Skin epidermis (tissue), 12 donors: ENCODE measurements around the gene INTS13.
A peak's percentile ranks its signal among the peaks of the same experiment; 100 is the strongest.
"Not testable (repeated sequence)": the region's sequence is repeated elsewhere in the genome, so short reads cannot be mapped to it uniquely, and the experiment has no call there.

Experiments
- H3K27ac ChIP-seq, 21 experiments: fragments of 200-600 bp; sonication (generic) in 11 of 21; one replicate each; pipeline ENCODE4 v1.5.0; 2020; ENCODE audit warnings: mild to moderate bottlenecking in 3 of 21, inconsistent platforms in 2 of 21, moderate library complexity in 2 of 21
- H3K4me3 ChIP-seq, 7 experiments: fragments of 200-600 bp; sonication (generic) in 2 of 7; one replicate each; pipeline ENCODE4 v1.5.0; 2020; ENCODE audit warnings: inconsistent platforms in 2 of 7, mild to moderate bottlenecking in 2 of 7, moderate library complexity in 1 of 7

The INTS13 gene

GRCh38 chr12:26872625-26873024 lies 65.2 kb downstream of the INTS13 start:
- H3K4me3 ChIP-seq, result no peak overlapping the region
- no peak overlapping the region for H3K27ac ChIP-seq

- no peak overlapping the region for H3K27ac ChIP-seq
- no peak overlapping the region for H3K4me3 ChIP-seq
Observed at GRCh38 chr12:26871985-26872384, 65.8 kb downstream of the INTS13 start.

GRCh38 chr12:26870491-26871419 lies 67.0 kb downstream of the INTS13 start:
- Histone ChIP-seq H3K27ac (peak overlapping the region in 3 of 21 experiments; percentile 1 to 17 (median 2)), H3K4me3 (no peak overlapping the region)

GRCh38 chr12:26869908-26870459 lies 67.8 kb downstream of the INTS13 start:
- no peak overlapping the region for H3K4me3 ChIP-seq
- H3K27ac ChIP-seq, result peak overlapping the region in 2 of 21 experiments; percentile 1 to 17

GRCh38 chr12:26869104-26869494 lies 68.7 kb downstream of the INTS13 start:
- Histone ChIP-seq H3K4me3 (no peak overlapping the region), H3K27ac (no peak overlapping the region)

- no peak overlapping the region for H3K27ac ChIP-seq
- H3K4me3 ChIP-seq, result no peak overlapping the region
Observed at GRCh38 chr12:26868447-26869103, 69.2 kb downstream of the INTS13 start.

- Histone ChIP-seq H3K4me3 (no peak overlapping the region), H3K27ac (no peak overlapping the region)
Observed at GRCh38 chr12:26867080-26867479, 70.7 kb downstream of the INTS13 start.

GRCh38 chr12:26863515-26863914 lies 74.3 kb downstream of the INTS13 start:
- H3K4me3 ChIP-seq, result no peak overlapping the region
- H3K27ac ChIP-seq, result no peak overlapping the region

- H3K4me3 ChIP-seq, H3K27ac ChIP-seq: not testable (repeated sequence)
Observed at GRCh38 chr12:26862787-26863186, 75.0 kb downstream of the INTS13 start.

GRCh38 chr12:26861690-26862089 lies 76.1 kb downstream of the INTS13 start:
- Histone ChIP-seq H3K4me3 (no peak overlapping the region), H3K27ac (no peak overlapping the region)

- H3K4me3 ChIP-seq, result no peak overlapping the region
- H3K27ac ChIP-seq, result no peak overlapping the region
Observed at GRCh38 chr12:26857465-26858176, 80.2 kb downstream of the INTS13 start.

- Histone ChIP-seq H3K4me3 (no peak overlapping the region), H3K27ac (no peak overlapping the region)
Observed at GRCh38 chr12:26855337-26855736, 82.4 kb downstream of the INTS13 start.
